ENCODE data around the gene WHAMM. TPM values are rescaled to one million over a fixed set of nuclear protein-coding genes. Genes with fewer than 3 reads are reported as not detected.
"Not testable (repeated sequence)": the region's sequence is repeated elsewhere in the genome, so short reads cannot be mapped to it uniquely, and the experiment has no call there.

The WHAMM gene
- total RNA-seq, 2 donors from 2014 or later = 3.7 to 4.4 TPM

GRCh38 chr15:82812994-82813393, 3.6 kb downstream of the WHAMM start:
- no peaks in the 10 kb centered on the region for H3K9me3 ChIP-seq (ENCODE audit: control insufficient read depth, low read length)
- no peaks in the 10 kb centered on the region for H3K27me3 ChIP-seq (ENCODE audit: control insufficient read depth, insufficient read depth, low read length, poor library complexity, severe bottlenecking)
- H3K9ac ChIP-seq (ENCODE audit: extremely low read depth, low read length, poor library complexity, severe bottlenecking) = no peak overlapping the region
- H3K27ac ChIP-seq (ENCODE audit: low read depth, low read length) = no peak overlapping the region
- H3K27ac Mint-ChIP-seq = no peak overlapping the region
- no peaks in the 10 kb centered on the region for H3K27me3 Mint-ChIP-seq (ENCODE audit: insufficient read depth)
- H3K4me3 Mint-ChIP-seq = no peak overlapping the region
- no peak overlapping the region for H3K4me3 ChIP-seq (ENCODE audit: low read length)
- TF ChIP-seq CTCF (conservative IDR thresholded peaks at IDR 0.05) = no peak
- H3K36me3 ChIP-seq (ENCODE audit: control insufficient read depth, insufficient read depth, low read length) = peaks cover 40% of the 10 kb centered on the region
- 92 to 97% methylated on average over 3 to 4 of the region's 4 CpGs for WGBS, 2 experiments (ENCODE audit: insufficient coverage in 1 of 2, insufficient read length in 1 of 2)
- H3K4me1 ChIP-seq (ENCODE audit: control insufficient read depth, insufficient read depth, low read length) = no peaks in the 10 kb centered on the region
- H3K36me3 Mint-ChIP-seq (ENCODE audit: low read depth) = peaks cover 32% of the 10 kb centered on the region
- H3K9me3 Mint-ChIP-seq = no peaks in the 10 kb centered on the region
- DNase-seq = no peak
- peaks cover 13% of the 10 kb centered on the region for H3K4me1 Mint-ChIP-seq

GRCh38 chr15:82820128-82820527, 10.7 kb downstream of the WHAMM start:
- no peaks in the 10 kb centered on the region for H3K4me1 ChIP-seq (ENCODE audit: control insufficient read depth, insufficient read depth, low read length)
- no peaks in the 10 kb centered on the region for H3K27me3 Mint-ChIP-seq (ENCODE audit: insufficient read depth)
- no peak overlapping the region for H3K27ac ChIP-seq (ENCODE audit: low read depth, low read length)
- peaks cover 55% of the 10 kb centered on the region for H3K36me3 Mint-ChIP-seq (ENCODE audit: low read depth)
- TF ChIP-seq CTCF (conservative IDR thresholded peaks at IDR 0.05) = no peak
- H3K36me3 ChIP-seq (ENCODE audit: control insufficient read depth, insufficient read depth, low read length) = peaks cover 73% of the 10 kb centered on the region
- no peak overlapping the region for H3K4me3 ChIP-seq (ENCODE audit: low read length)
- DNase-seq = no peak
- no peaks in the 10 kb centered on the region for H3K4me1 Mint-ChIP-seq
- H3K9me3 ChIP-seq (ENCODE audit: control insufficient read depth, low read length) = peaks cover 13% of the 10 kb centered on the region
- no peak overlapping the region for H3K27ac Mint-ChIP-seq
- no peak overlapping the region for H3K9ac ChIP-seq (ENCODE audit: extremely low read depth, low read length, poor library complexity, severe bottlenecking)
- H3K9me3 Mint-ChIP-seq = peaks cover 11% of the 10 kb centered on the region
- H3K4me3 Mint-ChIP-seq = no peak overlapping the region
- no peaks in the 10 kb centered on the region for H3K27me3 ChIP-seq (ENCODE audit: control insufficient read depth, insufficient read depth, low read length, poor library complexity, severe bottlenecking)

- not testable (repeated sequence) for H3K27me3 ChIP-seq (ENCODE audit: control insufficient read depth, insufficient read depth, low read length, poor library complexity, severe bottlenecking); H3K9ac ChIP-seq (ENCODE audit: extremely low read depth, low read length, poor library complexity, severe bottlenecking); H3K27ac Mint-ChIP-seq; H3K27ac ChIP-seq (ENCODE audit: low read depth, low read length); H3K4me1 ChIP-seq (ENCODE audit: control insufficient read depth, insufficient read depth, low read length); DNase-seq; H3K4me1 Mint-ChIP-seq; H3K27me3 Mint-ChIP-seq (ENCODE audit: insufficient read depth); H3K4me3 ChIP-seq (ENCODE audit: low read length); H3K4me3 Mint-ChIP-seq
- peaks cover 11% of the 10 kb centered on the region for H3K9me3 Mint-ChIP-seq
- WGBS, 2 experiments (ENCODE audit: insufficient coverage in 1 of 2, insufficient read length in 1 of 2) = 100% methylated on average over 1 of the region's 3 CpGs
- H3K36me3 ChIP-seq (ENCODE audit: control insufficient read depth, insufficient read depth, low read length) = peaks cover 66% of the 10 kb centered on the region
- peaks cover 13% of the 10 kb centered on the region for H3K9me3 ChIP-seq (ENCODE audit: control insufficient read depth, low read length)
- H3K36me3 Mint-ChIP-seq (ENCODE audit: low read depth) = peaks cover 52% of the 10 kb centered on the region
Observed at GRCh38 chr15:82821396-82821795, 12.0 kb downstream of the WHAMM start.

- H3K4me1 Mint-ChIP-seq; H3K27ac ChIP-seq (ENCODE audit: low read depth, low read length); DNase-seq; H3K4me3 ChIP-seq (ENCODE audit: low read length); H3K4me1 ChIP-seq (ENCODE audit: control insufficient read depth, insufficient read depth, low read length); H3K27me3 Mint-ChIP-seq (ENCODE audit: insufficient read depth); H3K4me3 Mint-ChIP-seq; H3K27ac Mint-ChIP-seq; H3K9ac ChIP-seq (ENCODE audit: extremely low read depth, low read length, poor library complexity, severe bottlenecking); H3K27me3 ChIP-seq (ENCODE audit: control insufficient read depth, insufficient read depth, low read length, poor library complexity, severe bottlenecking): not testable (repeated sequence)
- peaks cover 66% of the 10 kb centered on the region for H3K36me3 ChIP-seq (ENCODE audit: control insufficient read depth, insufficient read depth, low read length)
- peaks cover 54% of the 10 kb centered on the region for H3K36me3 Mint-ChIP-seq (ENCODE audit: low read depth)
- H3K9me3 ChIP-seq (ENCODE audit: control insufficient read depth, low read length) = peaks cover 13% of the 10 kb centered on the region
- peaks cover 11% of the 10 kb centered on the region for H3K9me3 Mint-ChIP-seq
Observed at GRCh38 chr15:82821851-82822250, 12.4 kb downstream of the WHAMM start.
